ENCODE measurements around the gene CALB2.
"Not testable (repeated sequence)": the region's sequence is repeated elsewhere in the genome, so short reads cannot be mapped to it uniquely, and the experiment has no call there.

Gene CALB2, protein sequence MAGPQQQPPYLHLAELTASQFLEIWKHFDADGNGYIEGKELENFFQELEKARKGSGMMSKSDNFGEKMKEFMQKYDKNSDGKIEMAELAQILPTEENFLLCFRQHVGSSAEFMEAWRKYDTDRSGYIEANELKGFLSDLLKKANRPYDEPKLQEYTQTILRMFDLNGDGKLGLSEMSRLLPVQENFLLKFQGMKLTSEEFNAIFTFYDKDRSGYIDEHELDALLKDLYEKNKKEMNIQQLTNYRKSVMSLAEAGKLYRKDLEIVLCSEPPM

GRCh38 chr16:71358464-71358998 is at the start of gene CALB2:
Gene CALB2, plus strand, starts transcription at chr16:71358723. Its CDS starts 70 bp downstream, at chr16:71358793.
- peak; percentile 5 to 14 for DNase-seq

GRCh38 chr16:71311553-71312158 is 46.9 kb upstream of the CALB2 start:
- peak in 1 of 2 donors; percentile 11 for DNase-seq

GRCh38 chr16:71313591-71313990 is 44.9 kb upstream of the CALB2 start:
- DNase-seq = not testable (repeated sequence)

- no peak for DNase-seq
Measured at GRCh38 chr16:71315269-71315668, 43.3 kb upstream of the CALB2 start.

GRCh38 chr16:71319999-71320398 is 38.5 kb upstream of the CALB2 start:
- no peak for DNase-seq

DNA sequence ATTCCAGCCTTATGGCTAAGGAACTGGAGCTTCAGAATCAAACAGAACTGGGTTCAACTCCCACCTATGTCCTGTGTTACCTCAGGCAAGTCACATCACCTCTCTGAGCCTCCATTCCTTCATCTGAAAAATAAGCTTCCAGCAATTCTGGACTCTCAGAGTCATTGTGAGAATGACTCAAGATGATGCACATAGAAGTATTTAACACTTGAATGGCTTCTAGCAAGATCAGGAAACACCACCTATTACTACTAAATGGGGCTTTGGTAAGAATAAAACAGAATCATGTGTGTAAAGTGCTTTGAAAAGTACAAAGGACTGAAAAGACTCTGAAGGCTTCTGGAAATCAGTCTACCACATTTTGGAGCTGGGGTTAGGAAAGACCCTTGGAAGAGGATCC is 30.8 kb upstream of the CALB2 start:
- no peak for DNase-seq

DNA sequence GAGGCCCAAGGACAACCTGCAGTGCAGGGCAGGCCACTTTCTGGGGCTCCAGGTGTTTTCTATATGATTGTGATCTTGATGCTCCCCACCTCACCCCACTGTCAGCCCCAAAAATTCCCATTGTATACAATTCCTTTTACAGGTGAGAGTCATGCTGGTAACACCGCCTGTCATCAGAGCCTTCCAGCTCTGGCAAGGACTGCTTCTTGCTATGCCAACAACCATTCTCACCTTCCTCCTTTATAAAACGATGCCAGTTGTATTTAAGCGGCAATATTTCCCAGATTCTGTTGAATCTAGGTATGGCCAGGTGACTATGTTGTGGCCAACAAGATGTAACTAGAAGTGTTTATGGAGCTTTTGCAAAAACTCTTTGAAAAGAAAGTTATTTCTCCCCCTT is 30.4 kb upstream of the CALB2 start:
- no peak for DNase-seq

DNA sequence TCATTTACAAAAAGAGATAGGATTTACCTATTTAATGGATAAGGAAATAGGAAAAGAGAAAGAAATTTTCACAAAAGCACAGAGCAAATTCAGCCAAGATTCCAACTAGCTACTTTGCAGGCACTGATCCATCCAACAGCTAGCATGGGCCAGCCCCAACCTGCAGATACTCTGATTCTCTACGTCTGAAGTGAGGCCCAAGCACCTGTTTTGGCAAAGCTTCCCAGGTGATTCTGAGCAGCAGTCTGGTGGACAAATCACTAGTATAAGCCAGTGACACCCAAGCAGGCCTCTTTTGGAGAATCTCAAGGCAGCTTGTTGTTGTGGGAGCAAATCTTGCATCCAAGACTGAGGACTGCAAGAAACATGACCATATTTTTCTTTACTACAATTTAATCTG is 20.9 kb upstream of the CALB2 start:
- DNase-seq = no peak

GRCh38 chr16:71338193-71338592 is 20.3 kb upstream of the CALB2 start:
- no peak for DNase-seq

DNA sequence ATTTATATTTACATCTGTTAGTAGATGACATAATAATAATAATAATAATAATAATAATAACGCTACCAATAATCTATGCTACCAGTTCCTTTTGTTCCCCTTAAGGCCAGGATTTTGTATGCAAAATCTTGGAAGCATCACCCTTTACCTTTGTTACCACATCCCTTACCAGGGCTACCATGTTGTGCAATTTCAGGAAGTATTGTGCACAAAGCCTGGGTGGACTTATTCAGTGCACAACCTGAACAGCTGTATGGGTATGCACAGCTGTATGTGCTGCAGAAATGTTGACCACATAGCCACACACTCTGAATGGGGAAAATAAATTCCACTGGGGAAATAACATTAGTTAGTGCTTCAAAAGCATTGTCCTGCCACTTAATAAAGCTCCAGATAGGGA is 19.9 kb upstream of the CALB2 start:
- no peak for DNase-seq

- no peak for DNase-seq
Measured at GRCh38 chr16:71339236-71340171, 19.0 kb upstream of the CALB2 start.

DNA sequence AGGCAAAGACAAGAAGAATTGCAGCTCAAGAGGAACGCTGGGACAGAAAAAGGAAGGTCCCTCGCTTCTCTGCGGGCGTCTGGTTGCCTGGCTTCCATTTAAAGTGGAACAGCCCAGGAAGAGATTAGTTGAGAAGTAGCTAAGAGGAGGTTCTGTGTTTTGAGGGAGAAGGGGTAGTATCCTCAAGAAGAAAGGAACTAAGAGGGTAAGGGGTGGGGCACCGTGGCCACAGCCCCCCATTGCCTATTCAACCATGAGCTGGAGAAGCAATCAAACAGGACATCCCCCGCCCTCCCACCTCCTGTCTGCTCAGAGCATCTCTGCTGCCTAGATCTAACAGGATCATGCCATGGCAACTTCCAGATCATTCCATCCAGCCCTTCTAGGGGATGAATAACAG is 18.1 kb upstream of the CALB2 start:
- DNase-seq = no peak

DNA sequence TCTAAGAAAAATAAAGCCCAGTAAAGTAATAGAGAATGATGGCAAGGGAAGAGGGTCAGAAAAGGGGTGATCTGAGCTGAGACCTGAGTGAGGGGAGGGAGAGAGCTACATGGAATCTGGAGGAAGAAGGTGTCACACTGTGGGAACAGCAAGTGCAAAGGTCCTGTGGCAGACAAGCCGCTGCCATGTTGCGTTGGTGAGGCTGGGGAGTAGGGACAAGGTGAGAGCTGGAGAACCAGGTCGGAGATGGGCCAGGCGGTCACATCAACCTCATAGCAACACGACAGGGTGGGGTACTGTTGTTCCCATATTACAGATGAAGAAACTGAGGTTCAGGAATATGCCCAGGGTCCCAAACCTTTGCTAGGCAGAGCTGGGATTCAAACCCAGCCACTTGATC is 16.6 kb upstream of the CALB2 start:
- no peak for DNase-seq

GRCh38 chr16:71343078-71343477 is 15.4 kb upstream of the CALB2 start:
- no peak for DNase-seq

DNA sequence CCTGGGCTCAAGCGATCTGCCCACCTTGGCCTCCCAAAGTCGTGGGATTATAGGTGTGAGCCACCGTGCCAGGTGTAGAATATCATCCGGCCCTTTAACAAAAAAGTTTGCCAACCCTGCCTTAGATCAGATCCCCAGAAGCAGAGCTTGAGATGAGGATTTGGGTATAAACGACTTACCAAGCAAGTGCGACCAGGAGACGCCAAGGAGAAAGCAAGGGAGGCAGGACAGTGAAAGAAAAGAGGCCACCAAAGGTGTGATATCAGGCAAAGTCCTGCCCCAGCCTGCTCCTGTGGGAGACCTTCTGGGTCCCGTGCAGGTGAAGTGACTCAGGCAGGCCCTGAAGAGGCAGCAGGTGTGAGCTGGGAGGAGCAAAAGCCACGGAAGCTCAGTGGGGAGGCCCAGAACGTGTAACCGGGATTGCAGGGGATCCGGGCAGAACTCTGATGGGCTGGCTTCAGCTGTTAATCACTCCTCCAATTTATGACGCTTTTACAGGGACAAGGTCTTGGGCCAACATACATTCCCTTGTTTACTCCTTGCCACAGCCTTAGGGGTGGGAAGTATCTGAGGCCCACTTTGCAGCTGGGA is 14.1 kb upstream of the CALB2 start:
- no peak for DNase-seq

DNA sequence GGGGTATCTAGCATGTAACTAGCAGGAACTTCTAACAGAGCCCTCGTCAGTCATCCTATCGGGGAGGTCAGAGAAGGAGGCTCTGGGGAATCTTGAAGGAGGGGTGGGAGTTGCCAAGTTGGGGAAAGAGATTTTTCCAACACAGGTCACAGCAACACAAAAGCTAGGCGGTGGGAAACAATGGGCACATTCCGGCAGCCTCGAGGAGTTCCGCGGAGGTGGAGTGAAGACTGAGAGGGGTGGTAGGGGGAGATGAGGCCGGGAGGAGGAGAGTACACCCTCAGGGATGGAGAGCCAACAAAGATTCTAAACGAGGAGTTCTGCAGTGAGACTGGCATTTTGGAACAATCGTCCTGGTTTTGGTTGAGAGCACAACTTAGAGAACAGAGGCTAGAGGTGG is 13.5 kb upstream of the CALB2 start:
- no peak for DNase-seq

- no peak for DNase-seq
Measured at GRCh38 chr16:71347146-71347545, 11.4 kb upstream of the CALB2 start.

DNA sequence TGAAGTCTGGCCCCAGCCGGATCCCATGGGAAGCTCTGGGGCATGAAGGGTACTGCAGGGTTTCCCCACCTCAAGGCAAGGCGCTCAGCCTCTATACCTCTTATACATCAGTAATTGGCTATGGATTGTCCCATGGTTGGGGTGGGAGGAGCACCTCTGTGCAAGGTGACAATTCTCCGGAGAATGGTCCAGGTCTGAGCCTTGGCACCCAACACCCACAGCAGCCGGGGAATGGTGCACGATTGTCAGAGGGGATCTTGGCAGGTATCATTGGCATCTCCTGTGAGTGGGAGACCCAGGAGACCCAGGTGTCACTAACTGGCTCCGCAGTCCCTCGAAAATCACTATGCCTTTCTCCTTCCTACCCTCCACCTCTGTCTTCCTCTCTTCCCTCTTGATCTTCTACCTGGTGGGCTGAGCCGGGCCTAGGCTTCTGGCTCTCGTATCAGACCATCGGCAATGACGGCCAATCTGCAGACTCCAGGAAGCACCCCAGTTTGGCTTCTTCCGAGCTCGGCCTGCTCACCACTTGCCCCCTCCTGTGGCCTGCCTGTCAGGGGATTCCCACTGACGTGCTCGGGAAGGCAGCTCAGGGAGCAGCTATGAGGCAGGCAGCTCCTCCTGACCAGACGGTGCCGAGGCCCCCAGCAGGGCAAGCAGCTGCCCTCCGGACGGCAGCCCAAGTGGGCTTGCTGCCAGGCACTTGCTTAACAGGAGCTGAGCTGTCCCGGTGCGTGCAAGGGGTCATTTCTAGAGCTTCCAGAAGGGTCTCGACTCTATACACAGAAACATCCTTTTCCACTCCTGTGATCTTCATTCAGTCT is 10.0 kb upstream of the CALB2 start:
- no peak for DNase-seq

GRCh38 chr16:71350821-71351557 is 7.5 kb upstream of the CALB2 start:
- no peak for DNase-seq

DNA sequence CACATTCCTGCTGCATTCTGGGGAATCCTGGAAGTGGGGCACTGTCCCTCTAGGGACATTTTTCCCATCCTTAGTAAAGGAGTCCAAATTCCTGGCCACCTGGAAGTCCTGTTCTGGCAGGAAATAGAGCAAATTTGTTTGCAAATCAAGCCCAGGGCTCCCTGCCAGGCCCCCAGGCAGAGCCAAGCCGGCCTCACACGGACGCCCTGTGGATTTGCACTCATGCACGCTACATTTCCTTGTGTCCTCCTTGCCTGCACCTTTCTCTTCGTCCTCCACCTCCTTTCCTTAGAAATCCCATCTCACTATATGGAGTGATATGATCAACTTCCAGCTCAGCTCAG is 7.0 kb upstream of the CALB2 start:
- DNase-seq = no peak

DNA sequence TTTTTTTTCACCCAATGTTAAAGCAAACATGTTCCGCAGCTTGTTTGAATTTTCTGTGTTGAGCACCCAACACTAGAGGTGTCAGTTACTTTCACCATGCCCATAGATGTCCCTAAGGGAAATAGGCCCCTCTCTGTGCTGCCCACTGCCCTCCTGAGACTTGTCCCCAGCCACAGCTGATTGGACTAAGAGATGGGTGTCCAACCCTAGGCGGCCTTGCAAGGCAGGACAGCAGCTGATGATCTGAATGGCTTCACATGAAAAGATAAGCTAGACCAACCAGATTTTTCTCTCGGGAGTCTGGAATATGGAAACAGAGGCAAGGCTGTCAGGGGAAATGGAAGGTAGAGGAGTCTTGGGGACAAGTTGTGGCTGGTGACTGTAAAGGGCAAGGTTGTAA is 6.1 kb upstream of the CALB2 start:
- no peak for DNase-seq

Measured in bone marrow (tissue), 2 donors.